Left forelimb (tissue), 1 donor: ENCODE data around the gene KIAA0319L.

Experiments used
- DNase-seq: peaks from one replicate; pipeline ENCODE4 v3.0.0-alpha.2; 2018; ENCODE audit warnings: low spot score

KIAA0319L gene

GRCh38 chr1:35443768-35444518 is 113.3 kb downstream of the KIAA0319L start:
- no peak for DNase-seq

GRCh38 chr1:35442734-35443133 is 114.5 kb downstream of the KIAA0319L start:
- no peak for DNase-seq

- no peak for DNase-seq
Observed at GRCh38 chr1:35441926-35442579, 115.2 kb downstream of the KIAA0319L start.

GRCh38 chr1:35439626-35440025 is 117.6 kb downstream of the KIAA0319L start:
- no peak for DNase-seq

- no peak for DNase-seq
Observed at GRCh38 chr1:35437200-35437599, 120.0 kb downstream of the KIAA0319L start.

- DNase-seq = no peak
Observed at GRCh38 chr1:35436078-35436477, 121.1 kb downstream of the KIAA0319L start.

GRCh38 chr1:35434703-35435102 is 122.5 kb downstream of the KIAA0319L start:
- no peak for DNase-seq

GRCh38 chr1:35433714-35434113 is 123.5 kb downstream of the KIAA0319L start:
- DNase-seq = no peak

GRCh38 chr1:35432231-35432630 is 125.0 kb downstream of the KIAA0319L start:
- no peak for DNase-seq

- no peak for DNase-seq
Observed at GRCh38 chr1:35431173-35431599, 126.0 kb downstream of the KIAA0319L start.

- DNase-seq = no peak
Observed at GRCh38 chr1:35430762-35431161, 126.4 kb downstream of the KIAA0319L start.

- no peak for DNase-seq
Observed at GRCh38 chr1:35428360-35428759, 128.8 kb downstream of the KIAA0319L start.

GRCh38 chr1:35426097-35426586 is 131.1 kb downstream of the KIAA0319L start:
- DNase-seq = no peak

GRCh38 chr1:35408925-35409324 is 148.3 kb downstream of the KIAA0319L start:
- no peak for DNase-seq

GRCh38 chr1:35407743-35408142 is 149.5 kb downstream of the KIAA0319L start:
- no peak for DNase-seq

- DNase-seq = no peak
Observed at GRCh38 chr1:35406103-35406502, 151.1 kb downstream of the KIAA0319L start.

- no peak for DNase-seq
Observed at GRCh38 chr1:35401049-35401448, 156.2 kb downstream of the KIAA0319L start.

GRCh38 chr1:35398739-35399138 is 158.5 kb downstream of the KIAA0319L start:
- DNase-seq = no peak

GRCh38 chr1:35394386-35394785 is 162.8 kb downstream of the KIAA0319L start:
- no peak for DNase-seq

- DNase-seq = no peak
Observed at GRCh38 chr1:35390600-35391494, 166.4 kb downstream of the KIAA0319L start.

GRCh38 chr1:35386959-35387358 is 170.2 kb downstream of the KIAA0319L start:
- no peak for DNase-seq

GRCh38 chr1:35386290-35386689 is 170.9 kb downstream of the KIAA0319L start:
- no peak for DNase-seq
